HG03045 (cell line): Measurements from ENCODE around the gene NKAIN2.
"Not testable (repeated sequence)": the region's sequence is repeated elsewhere in the genome, so short reads cannot be mapped to it uniquely, and the experiment has no call there.

ENCODE experiments used
- ATAC-seq: cut with Tn5 transposase; IDR thresholded peaks from one replicate; pipeline ENCODE4 v1.9.1; 2021; ENCODE audit warnings: mild to moderate bottlenecking, moderate library complexity; ENCODE audit not compliant: unreplicated experiment

The NKAIN2 gene

GRCh38 chr6:124659427-124659826 is 855.8 kb downstream of the NKAIN2 start:
- ATAC-seq, result no peak

GRCh38 chr6:124660185-124660584 is 856.5 kb downstream of the NKAIN2 start:
- ATAC-seq, result no peak

- no peak for ATAC-seq
Measured at GRCh38 chr6:124661097-124661661, 857.5 kb downstream of the NKAIN2 start.

- ATAC-seq, result no peak
Measured at GRCh38 chr6:124668028-124668427, 864.4 kb downstream of the NKAIN2 start.

- no peak for ATAC-seq
Measured at GRCh38 chr6:124669713-124670480, 866.2 kb downstream of the NKAIN2 start.

- ATAC-seq, result no peak
Measured at GRCh38 chr6:124670801-124671200, 867.1 kb downstream of the NKAIN2 start.

- no peak for ATAC-seq
Measured at GRCh38 chr6:124671324-124671723, 867.7 kb downstream of the NKAIN2 start.

GRCh38 chr6:124674042-124674441 is 870.4 kb downstream of the NKAIN2 start:
- ATAC-seq, result no peak

GRCh38 chr6:124676033-124676432 is 872.4 kb downstream of the NKAIN2 start:
- ATAC-seq, result no peak

- no peak for ATAC-seq
Measured at GRCh38 chr6:124677874-124678273, 874.2 kb downstream of the NKAIN2 start.

GRCh38 chr6:124679387-124679786 is 875.7 kb downstream of the NKAIN2 start:
- ATAC-seq, result no peak

GRCh38 chr6:124682751-124683150 is 879.1 kb downstream of the NKAIN2 start:
- ATAC-seq, result no peak

GRCh38 chr6:124683507-124683906 is 879.8 kb downstream of the NKAIN2 start:
- no peak for ATAC-seq

- ATAC-seq, result no peak
Measured at GRCh38 chr6:124684621-124685020, 881.0 kb downstream of the NKAIN2 start.

- ATAC-seq, result no peak
Measured at GRCh38 chr6:124688369-124688768, 884.7 kb downstream of the NKAIN2 start.

- no peak for ATAC-seq
Measured at GRCh38 chr6:124694139-124694705, 890.6 kb downstream of the NKAIN2 start.

- no peak for ATAC-seq
Measured at GRCh38 chr6:124699038-124699437, 895.4 kb downstream of the NKAIN2 start.

- no peak for ATAC-seq
Measured at GRCh38 chr6:124703541-124703940, 899.9 kb downstream of the NKAIN2 start.

- ATAC-seq, result not testable (repeated sequence)
Measured at GRCh38 chr6:124712532-124712931, 908.9 kb downstream of the NKAIN2 start.

- no peak for ATAC-seq
Measured at GRCh38 chr6:124714728-124715127, 911.1 kb downstream of the NKAIN2 start.

GRCh38 chr6:124719913-124720312 is 916.2 kb downstream of the NKAIN2 start:
- ATAC-seq, result no peak

GRCh38 chr6:124721331-124721730 is 917.7 kb downstream of the NKAIN2 start:
- no peak for ATAC-seq
